Fibroblast of lung (primary cell): ENCODE results near the gene ARFIP2.

Experiments used
- CTCF ChIP-seq, 2 donors: IDR thresholded peaks in 1 of 2; conservative IDR thresholded peaks in 1 of 2; 1 replicate in 1 of 2; 2 replicates in 1 of 2; pipeline ENCODE4 v1.5.1; 2011 to 2012; ENCODE audit warnings: low read length in 2 of 2, control low read depth in 1 of 2, inconsistent platforms in 1 of 2, low read depth in 1 of 2, mild to moderate bottlenecking in 1 of 2
- EZH2 ChIP-seq: IDR thresholded peaks from 2 replicates; pipeline ENCODE4 v1.5.1; 2012; ENCODE audit warnings: low read length, control low read depth, mild to moderate bottlenecking; ENCODE audit errors: missing control alignments

GRCh38 chr11:6438979-6439571 lies 42.1 kb downstream of the ARFIP2 start:
- peak; percentile 74 to 82 for TF ChIP-seq CTCF (conservative IDR thresholded peaks at IDR 0.05 in 1 of 2, IDR thresholded peaks at IDR 0.05 in 1 of 2; ENCODE audit: low read depth in 1 of 2, low read length in 2 of 2)
- no peak for TF ChIP-seq EZH2
